CD4-positive, alpha-beta T cell (primary cell): ENCODE measurements around the gene NUDT22. TPM values are rescaled to one million over a fixed set of nuclear protein-coding genes. Genes with fewer than 3 reads are reported as not detected.

Source experiments
- ATAC-seq: fragments of 200-7000 bp; cut with Tn5 transposase; one replicate; pipeline ENCODE4 v1.10.0; 2022; ENCODE audit warnings: mild to moderate bottlenecking; ENCODE audit not compliant: poor library complexity
- CTCF ChIA-PET: fragments of 350-600 bp; sonication (Branson Sonifier 250); formaldehyde crosslinking; loops from one replicate; lab custom pipeline; 2021; ENCODE audit warnings: antibody characterized with exemption, inconsistent platforms; lab: Charles Lee
- POLR2A ChIA-PET: fragments of 350-600 bp; sonication (Branson Sonifier 250); formaldehyde crosslinking; loops from one replicate; lab custom pipeline; 2021; ENCODE audit warnings: antibody characterized with exemption, inconsistent platforms; lab: Charles Lee
- DNase-seq, 14 experiments: peaks; one replicate each; pipeline ENCODE4 v3.0.0-alpha.2; 2013 to 2020; ENCODE audit warnings: mixed read lengths in 2 of 14
- H3K27ac ChIP-seq, 2 donors: one replicate each; pipeline versions ENCODE4 v1.5.1 to v1.7.0; 2013; ENCODE audit warnings: low read length in 2 of 2, low read depth in 1 of 2, mild to moderate bottlenecking in 1 of 2
- H3K27me3 ChIP-seq, 2 experiments: 1 replicate in 1 of 2; 2 replicates in 1 of 2; pipeline versions ENCODE4 v1.6.1 to v1.7.0; 2013; ENCODE audit warnings: low read length in 2 of 2, control low read depth in 1 of 2, mild to moderate bottlenecking in 1 of 2, moderate library complexity in 1 of 2; ENCODE audit not compliant: insufficient read depth in 2 of 2, control insufficient read depth in 1 of 2
- H3K36me3 ChIP-seq: one replicate; pipeline ENCODE4 v1.6.1; 2013; ENCODE audit warnings: low read length, control low read depth; ENCODE audit not compliant: insufficient read depth
- H3K4me1 ChIP-seq: one replicate; pipeline ENCODE4 v1.6.1; 2013; ENCODE audit warnings: low read length, control low read depth; ENCODE audit not compliant: insufficient read depth
- H3K4me3 ChIP-seq: one replicate; pipeline ENCODE4 v1.5.1; 2013; ENCODE audit warnings: mild to moderate bottlenecking, low read length, moderate library complexity
- H3K9me3 ChIP-seq, 2 experiments: 1 replicate in 1 of 2; 2 replicates in 1 of 2; pipeline versions ENCODE4 v1.6.1 to v1.7.0; 2013; ENCODE audit warnings: low read length in 2 of 2, mild to moderate bottlenecking in 2 of 2, control low read depth in 1 of 2, moderate library complexity in 1 of 2; ENCODE audit not compliant: control insufficient read depth in 1 of 2, insufficient read depth in 1 of 2
- H3K27ac Mint-ChIP-seq: one replicate; pipeline ENCODE4 v1.8.0; 2020; ENCODE audit warnings: mixed read lengths
- H3K27me3 Mint-ChIP-seq: one replicate; pipeline ENCODE4 v1.8.0; 2021; ENCODE audit warnings: mixed read lengths
- H3K36me3 Mint-ChIP-seq: one replicate; pipeline ENCODE4 v1.8.0; 2021; ENCODE audit warnings: low read depth, mixed read lengths
- H3K4me1 Mint-ChIP-seq: one replicate; pipeline ENCODE4 v1.8.0; 2021; ENCODE audit warnings: low read depth, mixed read lengths
- H3K4me3 Mint-ChIP-seq: one replicate; pipeline ENCODE4 v1.8.0; 2020; ENCODE audit warnings: mild to moderate bottlenecking, mixed read lengths
- H3K9me3 Mint-ChIP-seq: one replicate; pipeline ENCODE4 v1.8.0; 2020; ENCODE audit warnings: mixed read lengths
- CTCF ChIP-seq: fragments of 200-600 bp; IDR thresholded peaks from one replicate; pipeline ENCODE4 v1.8.0; 2022; ENCODE audit warnings: antibody characterized with exemption, mild to moderate bottlenecking
- intact Hi-C, 2 experiments: fragments of 100-400 bp; cut with DNase I in 1 of 2; cut with micrococcal nuclease in 1 of 2; formaldehyde crosslinking; loops; one replicate each; pipeline versions ENCODE4 v1.15.1 to v1.9.0; 2023 to 2025; cut with DNase I, micrococcal nuclease
- polyA plus RNA-seq, 2 donors: library from polyadenylated mRNA; unstranded; fragments of 120-200 nt; gene quantifications; one replicate each; pipeline ENCODE4 v1.2.1, GENCODE V29; 2013
- total RNA-seq, 174 experiments: library from RNA in 2 of 174; stranded (reverse) in 2 of 174; gene quantifications; one replicate each; pipeline ENCODE4 v1.2.3 and lab custom pipeline; 2021 to 2026

Gene NUDT22
- total RNA-seq (10 to 100 TPM; 26.8 to 26.9 TPM), total RNA-seq (lab: John Stamatoyannopoulos, UW) (9.9 to 58.6 (median 36.6) reads per million in 172 experiments)
- 42.1 TPM for polyA plus RNA-seq (2013, experiment 1 of 2)
- 50.6 TPM for polyA plus RNA-seq (2013, experiment 2 of 2)

- Histone ChIP-seq H3K4me3 (peak within 1 kb of the TSS; percentile 99), H3K9me3 (no peaks in the 10 kb centered on the region), H3K36me3 (peaks cover 24% of the 10 kb centered on the region), H3K4me1 (peaks cover 57% of the 10 kb centered on the region), H3K27me3 (no peaks in the 10 kb centered on the region), H3K27ac (peak within 1 kb of the TSS; percentile 77 to 87)
- POLR2A ChIA-PET = interaction anchor here (1.0 to 6.3 kb wide), 17 partner anchors 9 to 1394 kb away, joined by 3 to 116 read pairs (median 7); partner anchors contain the start of genes BAD, CCDC88B, FERMT3 and FKBP2
- H3K27ac Mint-ChIP-seq = peak within 1 kb of the TSS; percentile 87
- ATAC-seq (peak; percentile 67), DNase-seq (peak; percentile 79 to 96 (median 91))
- peak; percentile 7 for TF ChIP-seq CTCF
- H3K36me3 Mint-ChIP-seq = peaks cover 6% of the 10 kb centered on the region
- no peaks in the 10 kb centered on the region for H3K9me3 Mint-ChIP-seq
- H3K4me3 Mint-ChIP-seq = peak within 1 kb of the TSS; percentile 97
- H3K27me3 Mint-ChIP-seq = no peaks in the 10 kb centered on the region
- peaks cover 39% of the 10 kb centered on the region for H3K4me1 Mint-ChIP-seq
- CTCF ChIA-PET = interaction anchor here (0.8 to 3.4 kb wide), 9 partner anchors 11 to 79 kb away, joined by 3 to 15 read pairs (median 5); partner anchors contain the start of genes ESRRA, FERMT3, PPP1R14B and STIP1
- intact Hi-C loops = loop anchor here (1.0 to 2.0 kb wide), 4 partner anchors 15 to 40 kb away; partner anchors contain the start of genes FERMT3 (in 2 of the 2), FKBP2 (in 1 of the 2) and STIP1 (in 1 of the 2)
Measured at GRCh38 chr11:64225608-64226506, at the start of gene NUDT22, which contains the start of gene TRPT1. Gene NUDT22 (plus strand): TSS chr11:64226274. CDS start chr11:64226653, 379 bp downstream. Gene TRPT1 (minus strand): TSS chr11:64226186. CDS start chr11:64225860, 326 bp downstream.

- ATAC-seq (no peak), DNase-seq (peak in 1 of 14 experiments; percentile 26)
- intact Hi-C loops = no loop called here
- ChIA-PET POLR2A (no interaction called here), CTCF (interaction anchor here (0.8 kb wide), 1 partner anchor 17 kb away, joined by 4 read pairs; no protein-coding TSS in a partner anchor)
- no peaks in the 10 kb centered on the region for H3K27me3 Mint-ChIP-seq
- H3K4me3 ChIP-seq = no peak overlapping the region
- H3K9me3 ChIP-seq = no peaks in the 10 kb centered on the region
- H3K4me1 ChIP-seq = peaks cover 17% of the 10 kb centered on the region
- TF ChIP-seq CTCF = no peak
- no peaks in the 10 kb centered on the region for H3K9me3 Mint-ChIP-seq
- no peaks in the 10 kb centered on the region for H3K36me3 Mint-ChIP-seq
- no peak overlapping the region for H3K27ac Mint-ChIP-seq
- H3K4me1 Mint-ChIP-seq = peaks cover 16% of the 10 kb centered on the region
- H3K27ac ChIP-seq = no peak overlapping the region
- no peak overlapping the region for H3K4me3 Mint-ChIP-seq
- no peaks in the 10 kb centered on the region for H3K27me3 ChIP-seq
- no peaks in the 10 kb centered on the region for H3K36me3 ChIP-seq
Measured at GRCh38 chr11:64176751-64177150, 49.3 kb upstream of the NUDT22 start.

- Mint-ChIP-seq H3K4me3 (no peak overlapping the region), H3K36me3 (no peaks in the 10 kb centered on the region), H3K27me3 (no peaks in the 10 kb centered on the region), H3K27ac (no peak overlapping the region), H3K9me3 (no peaks in the 10 kb centered on the region), H3K4me1 (peaks cover 25% of the 10 kb centered on the region)
- peaks cover 20% of the 10 kb centered on the region for H3K4me1 ChIP-seq
- intact Hi-C loops = no loop called here
- TF ChIP-seq CTCF = no peak
- no peaks in the 10 kb centered on the region for H3K36me3 ChIP-seq
- ATAC-seq (no peak), DNase-seq (no peak)
- H3K4me3 ChIP-seq = no peak overlapping the region
- H3K27ac ChIP-seq = no peak overlapping the region
- H3K9me3 ChIP-seq = no peaks in the 10 kb centered on the region
- no peaks in the 10 kb centered on the region for H3K27me3 ChIP-seq
- ChIA-PET POLR2A (no interaction called here), CTCF (no interaction called here)
Measured at GRCh38 chr11:64178203-64178602, 47.9 kb upstream of the NUDT22 start.
